CD4-positive, alpha-beta T cell treated with Interleukin-2 at 100 ng/mL for 4 hours (primary cell): ENCODE measurements around the gene ATXN1.
"Not testable (repeated sequence)": the region's sequence is repeated elsewhere in the genome, so short reads cannot be mapped to it uniquely, and the experiment has no call there.

Experiments
- DNase-seq: peaks from one replicate; pipeline ENCODE4 v3.0.0-alpha.2; 2020; ENCODE audit warnings: low spot score

The ATXN1 gene

DNA sequence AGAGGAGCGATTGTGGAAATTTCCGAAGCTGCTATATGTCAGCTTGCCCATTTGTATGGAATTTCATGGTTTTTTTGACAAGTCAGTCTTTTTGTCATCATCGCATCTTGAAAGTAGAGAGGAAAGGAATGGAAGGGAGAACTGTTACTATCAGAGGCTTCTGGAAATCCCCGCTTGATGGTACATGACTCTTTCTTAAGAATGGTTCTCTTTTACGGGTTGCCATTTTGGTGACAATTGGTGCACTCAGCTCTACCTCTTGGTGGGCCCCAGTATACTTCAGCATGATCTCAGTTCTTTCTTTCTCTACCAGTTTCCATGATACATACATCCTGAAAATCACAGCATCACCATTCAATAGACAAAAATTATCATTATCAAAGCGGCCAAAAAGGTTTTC lies 146.0 kb downstream of the ATXN1 start:
- not testable (repeated sequence) for DNase-seq

DNA sequence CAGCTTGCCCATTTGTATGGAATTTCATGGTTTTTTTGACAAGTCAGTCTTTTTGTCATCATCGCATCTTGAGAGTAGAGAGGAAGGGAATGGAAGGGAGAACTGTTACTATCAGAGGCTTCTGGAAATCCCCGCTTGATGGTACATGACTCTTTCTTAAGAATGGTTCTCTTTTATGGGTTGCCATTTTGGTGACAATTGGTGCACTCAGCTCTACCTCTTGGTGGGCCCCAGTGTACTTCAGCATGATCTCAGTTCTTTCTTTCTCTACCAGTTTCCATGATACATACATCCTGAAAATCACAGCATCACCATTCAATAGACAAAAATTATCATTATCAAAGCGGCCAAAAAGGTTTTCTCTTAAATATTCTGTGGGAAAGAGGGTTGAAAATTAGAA lies 147.1 kb downstream of the ATXN1 start:
- not testable (repeated sequence) for DNase-seq

DNA sequence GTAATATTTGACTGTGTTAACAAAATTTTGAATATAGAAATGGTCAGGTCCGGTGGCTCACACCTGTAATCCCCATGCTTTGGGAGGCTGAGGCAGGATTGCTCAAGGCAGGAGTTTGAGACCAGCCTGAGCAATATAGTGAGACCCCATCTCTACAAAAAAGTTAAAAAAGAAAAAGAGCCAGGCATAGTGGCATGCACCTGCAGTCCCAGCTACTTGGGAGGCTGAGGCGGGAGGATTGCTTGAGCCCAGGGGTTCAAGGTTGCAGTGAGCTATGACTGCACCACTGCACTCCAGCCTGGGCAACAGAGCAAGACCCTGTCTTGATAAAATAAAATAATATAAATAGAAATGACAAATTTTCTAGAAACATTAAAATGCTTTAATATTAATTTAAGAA lies 147.8 kb downstream of the ATXN1 start:
- not testable (repeated sequence) for DNase-seq

DNA sequence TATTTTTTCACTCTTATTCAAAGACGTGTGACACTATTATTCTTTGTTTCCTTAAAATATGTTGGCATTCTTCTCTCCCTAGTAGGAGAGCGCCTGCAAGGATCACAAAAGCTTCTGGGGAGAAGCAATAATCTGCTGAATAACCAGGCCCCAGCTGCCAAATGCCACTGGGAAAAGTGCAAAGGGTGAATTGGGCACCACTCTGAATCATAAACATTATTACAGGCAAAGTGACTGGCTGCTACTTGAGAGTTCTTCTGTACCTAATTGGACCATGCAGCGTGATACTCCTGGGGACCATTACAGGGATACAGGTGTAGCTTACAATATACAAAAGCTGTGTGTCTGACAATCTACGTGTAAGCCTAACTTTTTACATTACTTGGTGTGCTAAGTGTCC lies 152.8 kb downstream of the ATXN1 start:
- DNase-seq, result no peak

DNA sequence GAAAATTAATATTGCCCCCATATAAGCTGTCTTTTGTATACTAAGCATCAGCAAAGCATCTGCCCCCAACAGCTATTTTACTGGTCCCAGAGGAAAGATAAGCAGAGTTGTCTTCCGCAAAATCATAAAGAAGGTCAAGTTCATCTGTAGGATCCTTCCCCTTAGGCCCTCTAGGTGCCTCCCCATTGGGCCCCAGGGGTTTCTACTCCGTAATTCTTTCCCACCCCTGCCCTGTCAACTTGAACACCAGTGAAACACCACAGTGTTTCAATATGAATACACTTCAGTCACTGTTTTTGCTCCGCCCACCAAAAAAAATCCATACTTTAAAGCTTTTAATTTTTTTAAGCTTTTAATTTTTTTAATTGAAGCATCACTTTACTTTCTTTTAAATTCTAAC lies 159.2 kb downstream of the ATXN1 start:
- DNase-seq, result no peak

DNA sequence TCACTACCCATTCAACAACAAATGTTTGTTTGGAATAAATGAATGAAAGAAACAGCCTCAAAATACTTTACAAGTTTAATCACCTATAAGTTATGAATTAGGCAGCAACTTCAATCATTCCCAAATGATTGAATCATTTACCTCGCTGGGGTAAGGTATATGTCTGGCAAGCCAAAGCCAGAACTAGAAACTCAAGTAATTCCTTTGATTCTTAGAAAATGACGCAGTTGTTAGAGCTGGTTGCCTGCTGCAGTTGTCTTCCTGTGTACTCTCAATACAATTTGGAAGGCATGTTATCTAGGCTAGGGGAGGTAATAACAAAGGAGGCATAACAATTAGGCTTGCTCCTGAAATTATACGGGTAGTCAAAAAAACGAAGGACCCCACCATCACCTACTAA lies 160.6 kb downstream of the ATXN1 start:
- no peak for DNase-seq

DNA sequence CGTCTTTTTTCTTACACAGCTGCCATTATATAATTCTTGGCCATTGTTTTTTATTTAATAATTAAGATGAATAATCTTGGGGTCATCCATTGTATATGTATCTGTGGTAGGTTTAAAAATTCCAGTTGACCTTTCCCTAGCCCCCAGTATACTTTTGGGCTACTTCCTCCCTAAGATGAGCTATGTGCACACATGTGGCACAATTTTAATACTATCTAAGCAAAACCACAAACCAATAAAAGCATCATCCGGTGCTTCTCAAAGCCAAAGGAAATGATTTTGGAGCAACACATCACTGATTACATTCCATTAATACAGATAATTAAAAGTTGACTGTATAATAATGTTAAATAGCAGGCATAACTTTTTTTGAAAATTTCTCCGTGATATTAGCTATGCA lies 161.2 kb downstream of the ATXN1 start:
- no peak for DNase-seq

DNA sequence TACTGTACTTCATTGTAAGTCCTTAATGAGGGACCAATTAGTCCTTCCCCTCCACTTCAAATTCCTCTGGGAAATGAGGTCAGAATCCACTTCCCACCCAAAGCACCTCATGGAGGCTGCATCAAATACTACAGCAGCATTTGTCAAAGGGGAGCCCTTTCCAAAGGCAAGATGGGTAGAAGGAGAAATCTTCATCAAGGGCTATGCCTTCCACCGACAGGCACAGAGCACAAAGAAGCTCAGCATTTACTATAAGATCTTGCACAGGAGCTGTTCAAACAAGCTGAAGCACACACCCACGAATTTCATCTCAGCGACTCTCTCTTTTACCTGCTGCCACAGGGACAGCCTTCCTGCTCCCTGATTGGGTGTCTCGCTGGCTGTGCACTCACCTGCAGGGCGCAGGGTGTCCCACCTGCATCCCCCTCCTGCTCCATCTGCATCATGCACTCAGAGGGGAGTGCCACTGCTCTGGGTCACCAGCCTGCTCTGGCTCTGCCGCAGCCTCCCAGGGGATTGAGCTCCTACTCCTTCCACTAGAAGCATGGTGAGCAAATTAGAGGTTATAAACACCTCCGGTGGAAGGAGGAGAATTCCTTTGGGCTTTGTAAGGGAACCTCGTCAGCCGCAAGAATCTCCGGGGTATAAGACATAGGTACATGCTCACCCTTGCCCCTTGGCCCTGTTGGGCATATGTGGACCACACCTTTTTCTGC lies 164.5 kb downstream of the ATXN1 start:
- no peak for DNase-seq

DNA sequence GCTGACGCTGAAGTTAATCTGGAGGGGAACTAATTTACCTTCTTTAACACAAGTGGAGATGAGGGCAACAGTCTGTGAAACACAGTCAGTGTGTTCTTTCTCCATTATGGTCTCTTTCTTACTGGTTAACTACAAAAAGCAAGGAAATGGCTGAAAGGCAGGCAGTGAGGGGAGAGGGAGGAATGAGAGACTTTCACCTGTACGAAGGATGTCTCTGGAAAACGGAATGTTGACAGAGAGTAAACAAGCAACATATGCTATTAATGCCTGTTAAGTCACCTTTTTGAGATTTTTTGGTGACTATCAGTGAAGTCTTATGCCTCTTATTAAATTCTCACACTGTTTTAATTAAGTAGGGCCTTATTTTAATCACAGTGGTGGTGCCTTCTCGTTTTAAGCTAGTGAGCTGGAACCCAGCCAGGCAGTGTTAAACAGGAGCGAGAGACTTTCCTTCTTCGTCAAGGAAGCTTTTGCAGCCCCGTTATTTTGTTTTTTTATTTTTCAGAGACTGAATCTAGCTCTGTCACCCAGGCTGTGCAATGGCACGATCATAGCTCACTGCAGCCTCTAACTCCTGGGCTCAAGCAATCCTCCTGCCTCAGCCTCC lies 165.6 kb downstream of the ATXN1 start:
- DNase-seq, result no peak

DNA sequence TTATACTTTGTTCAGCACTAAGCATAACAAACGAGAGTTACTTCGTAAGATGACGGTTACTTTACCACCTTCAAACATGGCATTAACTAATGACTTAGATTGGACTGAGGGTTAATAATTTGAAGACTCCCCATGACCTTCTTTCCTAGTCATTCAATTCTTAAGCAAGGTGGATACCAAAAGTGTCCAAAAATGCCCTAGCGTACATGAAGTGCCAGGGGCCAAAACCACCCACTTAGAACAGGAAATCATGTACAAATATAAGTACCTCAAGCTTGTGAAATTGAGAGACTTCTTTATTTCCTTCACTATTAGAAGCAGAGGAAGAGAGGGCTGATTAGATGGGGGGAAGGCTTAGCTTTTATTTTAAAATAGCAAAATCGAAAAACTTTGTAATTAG lies 166.4 kb downstream of the ATXN1 start:
- DNase-seq, result no peak

DNA sequence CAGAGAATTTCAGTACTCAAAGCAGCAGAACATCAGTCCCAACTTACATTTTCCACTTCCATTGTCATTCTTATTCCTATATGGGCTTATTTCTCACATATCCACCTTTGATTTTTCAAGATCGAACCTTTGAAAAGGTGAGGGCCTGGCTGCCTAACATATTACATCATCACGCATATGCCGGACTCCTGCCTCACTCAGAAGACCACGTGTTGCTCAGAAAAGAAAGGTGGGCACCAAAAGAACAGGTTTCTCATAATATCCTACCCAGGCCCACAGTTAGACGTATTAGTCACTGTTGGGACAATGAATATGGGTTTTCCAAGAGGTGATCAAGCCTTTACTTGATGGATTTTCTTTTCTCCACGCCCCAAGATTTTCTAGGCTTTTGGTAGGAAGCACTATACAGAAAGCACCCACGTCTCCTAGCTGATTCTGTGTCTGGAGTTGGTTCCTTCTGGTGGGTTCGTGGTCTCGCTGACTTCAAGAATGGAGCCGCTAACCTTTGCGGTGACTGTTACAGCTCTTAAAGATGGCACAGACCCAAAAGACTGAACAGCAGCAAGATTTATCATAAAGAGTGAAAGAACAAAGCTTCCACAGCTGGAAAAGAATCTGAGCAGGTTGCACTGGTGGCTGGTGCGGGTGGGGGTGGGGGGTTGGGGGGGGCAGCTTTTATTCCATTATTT lies 168.9 kb downstream of the ATXN1 start:
- no peak for DNase-seq

DNA sequence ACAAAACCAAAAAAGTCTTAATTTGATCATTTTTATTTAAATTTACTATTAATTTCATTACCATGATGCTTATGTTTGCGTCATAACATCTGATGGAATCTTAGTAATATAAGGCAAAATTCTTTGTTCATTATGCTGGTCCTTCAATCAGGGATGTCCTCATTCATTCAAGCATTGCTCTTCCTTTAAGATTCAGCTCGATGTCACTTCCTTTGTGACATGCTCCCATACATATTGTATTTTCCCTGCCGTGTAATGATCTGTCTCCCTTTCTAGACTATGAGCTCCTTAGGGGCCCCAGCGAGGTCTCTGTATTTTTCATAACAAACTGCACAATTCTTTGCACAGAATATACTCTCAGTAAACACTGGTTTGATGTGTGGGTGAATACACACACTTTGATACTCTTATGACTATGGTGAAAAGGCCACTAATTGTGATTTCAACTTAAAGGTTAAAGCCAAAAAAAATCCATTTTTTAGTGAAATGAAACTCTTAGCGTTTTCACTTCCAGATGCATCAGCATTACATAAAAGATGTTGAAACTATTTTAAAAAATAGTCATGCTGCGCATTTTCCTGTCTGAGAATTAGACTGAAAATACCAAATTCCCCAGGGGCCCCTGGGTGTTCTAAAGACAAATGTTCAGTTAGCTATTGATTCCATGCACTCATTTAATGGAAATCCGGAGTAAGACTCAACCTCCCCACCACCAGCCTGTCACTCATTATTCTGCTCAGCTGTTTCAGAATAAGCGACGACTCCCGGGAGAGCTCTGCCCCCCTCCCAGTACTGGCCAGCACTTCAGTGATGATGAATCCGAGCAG lies 169.7 kb downstream of the ATXN1 start:
- DNase-seq, result no peak

DNA sequence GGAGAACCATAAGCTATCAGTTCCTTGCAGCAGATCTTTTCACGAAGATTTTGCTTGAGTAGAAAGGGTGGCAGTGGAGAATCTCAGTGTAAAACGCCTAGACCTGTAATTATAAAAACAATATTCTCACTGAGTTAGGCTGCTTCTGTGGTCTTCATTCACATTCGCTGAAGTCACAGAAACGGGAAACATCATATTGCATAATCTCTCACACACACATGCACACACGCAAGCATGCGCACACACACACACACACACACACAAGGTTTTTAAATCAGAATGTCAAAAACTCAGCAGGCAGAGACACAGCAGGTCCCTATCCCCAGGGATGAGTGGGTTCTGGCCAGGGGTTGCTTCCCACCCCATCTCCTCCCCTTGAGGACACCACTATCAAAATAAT lies 175.5 kb downstream of the ATXN1 start:
- no peak for DNase-seq

DNA sequence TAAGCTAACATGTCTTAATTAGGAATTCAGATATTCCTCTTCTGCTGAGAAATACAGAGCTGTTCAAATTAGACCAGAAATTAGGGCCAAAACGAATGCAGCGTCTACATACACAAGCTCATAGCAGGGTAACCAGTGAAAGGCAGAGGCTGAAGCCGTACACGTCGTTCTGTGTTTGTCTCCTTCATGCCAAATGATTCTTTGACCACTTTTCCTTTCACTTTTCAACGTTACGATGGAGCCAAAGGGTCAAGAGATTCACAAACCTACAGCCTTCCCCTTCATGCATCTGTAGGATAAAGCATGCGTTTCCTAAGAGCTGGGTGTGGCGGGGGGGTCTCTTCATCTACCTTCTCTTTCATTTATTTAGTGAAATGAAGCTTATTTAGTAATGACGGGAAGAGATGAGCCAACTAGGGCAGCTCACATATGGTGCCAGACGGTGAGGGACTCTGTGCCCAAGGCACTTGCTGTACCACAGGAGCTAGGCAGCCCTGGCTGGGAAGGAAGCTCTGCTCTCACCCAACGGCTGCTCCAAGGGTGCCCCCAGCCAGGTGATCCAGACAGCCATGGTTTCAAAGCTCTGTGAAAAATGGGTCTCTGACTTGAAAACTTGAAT lies 178.0 kb downstream of the ATXN1 start:
- no peak for DNase-seq

DNA sequence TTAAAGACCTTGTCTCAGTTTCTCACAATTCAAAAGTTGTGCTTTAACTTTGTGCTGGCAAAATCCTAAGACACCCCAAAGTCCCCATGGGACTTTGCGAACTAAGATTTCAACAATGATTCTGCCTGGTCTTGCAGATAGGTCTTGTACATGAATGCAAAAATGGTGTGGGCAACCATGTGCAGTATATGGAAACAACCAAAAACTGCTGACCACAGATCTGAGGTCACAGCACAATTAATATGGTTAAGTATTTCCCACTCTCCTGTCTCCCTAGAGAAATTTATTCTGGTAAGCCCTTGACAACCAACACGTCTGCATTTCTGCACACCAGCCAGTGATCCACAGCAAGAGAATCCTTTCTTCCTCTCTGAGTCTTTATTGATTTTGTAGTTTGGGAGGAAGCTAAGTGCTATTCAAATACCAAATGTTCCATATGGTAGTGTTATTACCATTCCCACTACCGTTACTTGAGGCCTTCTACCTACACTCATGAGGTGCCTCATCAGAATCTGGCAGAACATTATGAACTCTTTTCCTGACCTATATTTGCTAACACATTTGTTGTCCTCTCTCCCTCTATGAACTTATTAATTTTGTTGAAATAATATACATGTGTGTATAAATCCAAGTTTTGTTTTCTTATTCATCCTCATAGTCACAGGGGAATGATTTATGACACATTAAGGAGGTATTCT lies 178.7 kb downstream of the ATXN1 start:
- DNase-seq, result no peak

DNA sequence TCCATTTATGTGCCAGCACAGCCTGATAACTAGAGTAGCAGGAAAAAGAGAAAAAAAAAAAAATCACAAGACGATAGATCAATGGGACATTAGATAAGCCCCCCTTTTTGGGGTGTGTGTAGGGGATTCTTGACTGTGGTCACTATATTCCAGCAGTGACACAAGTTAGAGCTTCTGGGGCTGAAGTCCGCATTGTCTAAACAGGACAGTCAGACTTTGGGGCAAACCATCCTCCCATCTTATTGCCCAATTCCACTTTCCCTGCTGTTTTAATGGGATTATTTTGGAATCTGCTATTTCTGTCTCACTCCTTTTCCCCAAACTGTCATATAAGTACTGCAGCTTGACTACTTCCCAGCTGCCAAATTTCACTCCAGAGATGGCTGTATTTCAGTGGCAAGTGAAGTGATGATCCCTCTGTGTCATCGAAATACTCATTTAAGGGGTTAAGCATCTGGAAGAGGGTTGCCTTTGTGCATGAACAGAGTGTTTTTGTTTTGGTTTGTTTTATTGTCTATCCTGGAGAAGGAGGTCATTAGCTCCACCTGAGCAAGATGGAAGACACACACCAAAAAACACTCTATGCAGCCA lies 182.5 kb downstream of the ATXN1 start:
- DNase-seq, result no peak

DNA sequence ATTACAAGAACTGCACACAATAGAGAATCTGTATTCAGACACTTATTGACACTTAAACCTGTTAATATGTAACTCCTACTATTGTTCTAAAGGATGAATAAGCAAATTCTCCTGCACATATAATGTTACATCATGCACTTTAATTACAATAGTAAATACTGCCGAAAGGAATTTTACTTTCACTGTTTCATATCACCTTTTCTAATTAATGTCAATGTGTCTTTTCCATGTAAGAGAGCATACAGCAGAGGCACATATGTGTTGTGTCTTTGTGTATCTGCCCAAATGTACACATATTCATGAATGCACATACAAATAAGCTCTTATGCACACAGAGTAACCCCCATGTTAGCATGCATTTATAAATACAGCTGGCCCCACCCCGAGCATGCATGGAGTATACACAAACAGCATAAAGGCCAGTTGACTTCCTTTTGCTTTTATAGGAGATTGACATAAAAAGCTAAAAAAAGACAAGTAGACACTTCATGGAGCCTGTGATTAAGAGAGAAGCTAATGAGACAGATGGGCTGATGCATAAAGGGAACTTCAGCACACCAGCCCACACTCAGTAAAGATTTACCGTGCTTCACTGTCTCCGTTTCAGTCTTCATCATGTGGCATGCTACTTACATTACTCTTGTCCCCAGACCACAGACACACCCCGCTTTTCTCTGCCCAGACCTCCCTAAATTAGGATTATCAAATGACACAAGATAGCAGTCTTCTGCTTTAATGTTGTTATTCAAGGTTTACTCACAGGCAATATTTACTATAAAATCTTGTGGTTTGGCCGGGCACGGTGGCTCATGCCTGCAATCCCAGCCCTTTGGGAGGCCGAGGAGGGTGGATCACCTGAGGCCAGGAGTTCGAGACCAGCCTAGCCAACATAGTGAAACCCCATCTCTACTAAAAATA lies 184.6 kb downstream of the ATXN1 start:
- DNase-seq, result no peak

DNA sequence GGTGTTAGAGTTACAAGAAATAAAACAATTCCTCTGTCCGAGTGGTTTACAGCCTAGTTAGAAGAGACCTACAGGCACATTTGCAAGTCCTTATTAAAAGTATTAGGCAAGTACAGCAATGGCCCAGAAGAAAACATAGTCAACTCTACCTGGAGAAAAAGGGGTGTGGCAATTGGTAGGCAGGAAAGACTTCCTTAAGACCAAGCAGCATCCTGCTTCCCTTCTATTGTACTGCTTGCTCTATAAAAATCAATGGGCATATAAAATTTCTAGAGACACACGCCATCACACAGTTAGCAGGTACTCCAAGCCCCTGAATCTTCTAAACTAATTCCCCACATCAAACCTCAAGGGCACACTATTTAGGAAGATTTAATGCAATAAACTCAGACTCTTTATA lies 185.6 kb downstream of the ATXN1 start:
- DNase-seq, result no peak

DNA sequence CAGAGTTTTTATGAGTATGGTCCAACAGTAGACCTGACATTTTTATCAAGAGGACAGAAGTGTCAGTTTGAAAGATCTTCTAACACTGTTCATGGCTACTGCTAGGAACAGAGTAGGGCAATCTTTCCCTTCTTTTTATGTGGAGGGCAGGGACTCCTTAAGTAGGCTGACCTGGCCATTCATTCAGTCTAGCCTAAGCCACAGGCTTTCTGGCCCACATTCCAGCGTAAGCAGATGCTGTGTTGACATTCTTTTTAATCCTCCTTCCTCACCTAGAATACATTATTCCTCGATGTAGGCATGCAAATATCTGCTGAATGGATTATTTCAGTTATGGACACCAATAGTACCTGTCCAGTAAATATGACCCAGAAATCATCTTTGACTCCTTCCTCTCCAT lies 188.3 kb downstream of the ATXN1 start:
- no peak for DNase-seq

DNA sequence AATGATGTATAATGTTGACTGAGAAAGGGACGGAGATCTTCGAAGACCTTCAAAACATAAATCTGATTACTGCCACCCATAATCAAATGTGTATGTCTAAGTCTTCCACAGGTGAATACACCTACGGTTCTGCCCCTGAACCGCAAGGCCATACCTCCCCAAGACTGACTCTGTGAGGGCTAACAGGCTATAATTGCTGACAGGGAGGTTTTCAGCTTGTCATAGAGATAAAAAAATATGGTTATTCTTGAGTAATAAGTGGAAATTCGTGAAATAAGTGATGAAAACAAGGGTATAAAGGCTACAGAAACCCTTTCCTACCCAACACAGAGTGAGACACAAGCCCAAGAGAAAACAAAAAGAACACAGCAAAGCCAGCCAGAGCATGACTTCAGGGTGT lies 188.9 kb downstream of the ATXN1 start:
- no peak for DNase-seq
